Panc1 (cell line): ENCODE measurements around the gene TUBE1. TPM values are rescaled to one million over a fixed set of nuclear protein-coding genes. Genes with fewer than 3 reads are reported as not detected.

Experiments used
- ATAC-seq: fragments of 200-7000 bp; cut with Tn5 transposase; 2 replicates; pipeline ENCODE4 v1.9.1; 2020; ENCODE audit warnings: mild to moderate bottlenecking, moderate library complexity
- BruUV-seq: library from RNA; stranded (reverse); fragments of 400-500 nt; replicated peaks from 2 replicates; lab custom pipeline; 2021; lab: Mats Ljungman, UMichigan
- CTCF ChIA-PET: fragments of 300-600 bp; sonication (Branson Sonifier 250); formaldehyde crosslinking; loops from one replicate; lab custom pipeline; 2022; ENCODE audit warnings: antibody characterized with exemption; lab: Charles Lee
- POLR2A ChIA-PET: fragments of 300-600 bp; sonication (Branson Sonifier 250); formaldehyde crosslinking; loops from one replicate; lab custom pipeline; 2022; ENCODE audit warnings: antibody characterized with exemption; lab: Charles Lee
- DNase-seq: peaks from one replicate; pipeline ENCODE4 v3.0.0-alpha.2; 2010; ENCODE audit warnings: low read depth, low spot score
- H3K27ac ChIP-seq: 2 replicates; pipeline ENCODE4 v1.5.1; 2011; ENCODE audit warnings: mild to moderate bottlenecking, low read length, inconsistent platforms
- H3K27me3 ChIP-seq: fragments of 200-500 bp; sonication (Bioruptor generic); 2 replicates; pipeline ENCODE4 v1.6.0; 2014; ENCODE audit warnings: low read length, inconsistent platforms; ENCODE audit not compliant: control insufficient read depth, insufficient read depth
- H3K36me3 ChIP-seq: fragments of 200-500 bp; sonication (Bioruptor generic); 2 replicates; pipeline ENCODE4 v1.5.1; 2014; ENCODE audit warnings: inconsistent platforms, mild to moderate bottlenecking, low read length, moderate library complexity; ENCODE audit not compliant: control insufficient read depth, insufficient read depth
- H3K4me1 ChIP-seq: 2 replicates; pipeline ENCODE4 v1.5.1; 2011; ENCODE audit warnings: inconsistent platforms, mild to moderate bottlenecking, low read length, moderate library complexity; ENCODE audit not compliant: control insufficient read depth, insufficient read depth
- H3K4me3 ChIP-seq, 2 experiments: 2 replicates each; pipeline ENCODE4 v1.5.1; 2011 to 2012; ENCODE audit warnings: low read depth in 2 of 2, low read length in 2 of 2, mild to moderate bottlenecking in 2 of 2, inconsistent platforms in 1 of 2, moderate library complexity in 1 of 2
- H3K9me3 ChIP-seq: fragments of 200-500 bp; sonication (Bioruptor generic); 2 replicates; pipeline ENCODE4 v1.5.1; 2014; ENCODE audit warnings: low read depth, mild to moderate bottlenecking, inconsistent platforms, low read length, moderate library complexity; ENCODE audit not compliant: control insufficient read depth, insufficient read depth
- CTCF ChIP-seq: fragments of 450-650 bp; IDR thresholded peaks from 2 replicates; pipeline ENCODE4 v1.5.1; 2017; ENCODE audit warnings: mild to moderate bottlenecking
- POLR2AphosphoS5 ChIP-seq: IDR thresholded peaks from 2 replicates; pipeline ENCODE4 v1.6.1; 2012; ENCODE audit warnings: mild to moderate bottlenecking, low read depth, low read length, moderate library complexity
- REST ChIP-seq, 2 experiments: IDR thresholded peaks; 2 replicates each; pipeline ENCODE4 v1.6.1; 2011 to 2012; ENCODE audit warnings: low read depth in 2 of 2, control low read depth in 1 of 2, low read length in 1 of 2, mild to moderate bottlenecking in 1 of 2, moderate library complexity in 1 of 2; ENCODE audit not compliant: insufficient read depth in 1 of 2
- SIN3A ChIP-seq: IDR thresholded peaks from 2 replicates; pipeline ENCODE4 v1.6.1; 2012; ENCODE audit warnings: low read depth, mild to moderate bottlenecking, low read length, moderate library complexity, borderline replicate concordance; ENCODE audit not compliant: insufficient read depth
- TCF7L2 ChIP-seq: IDR thresholded peaks from 2 replicates; pipeline ENCODE4 v1.6.1; 2011; ENCODE audit warnings: mild to moderate bottlenecking, low read depth, low read length, inconsistent platforms
- in situ Hi-C: cut with HindIII; loops from 2 replicates; pipeline ENCODE4 v1.10.0; 2016; ENCODE audit warnings: low sequenced_read_pairs, low pct_unique_long_range_greater_than_20kb
- intact Hi-C: fragments of 100-400 bp; cut with micrococcal nuclease; formaldehyde crosslinking; loops from one replicate; pipeline ENCODE4 v1.10.0; 2022; ENCODE audit not compliant: unreplicated experiment
- total RNA-seq: library from RNA; stranded (reverse); gene quantifications from one replicate; pipeline ENCODE4 v1.2.1, GENCODE V29; 2021; ENCODE audit not compliant: unreplicated experiment

Gene TUBE1
- total RNA-seq, 1 experiment from 2014 or later, result 22.3 TPM

- no peaks in the 10 kb centered on the region for H3K9me3 ChIP-seq
- no peak overlapping the region for H3K4me3 ChIP-seq
- BruUV-seq, result no TSS peak
- intact Hi-C loops (no loop called here), in situ Hi-C loops (no loop called here)
- H3K36me3 ChIP-seq, result no peaks in the 10 kb centered on the region
- TF ChIP-seq POLR2AphosphoS5 (no peak), TCF7L2 (no peak), REST (IDR thresholded peaks at IDR 0.05; ENCODE audit: insufficient read depth in 1 of 2, low read depth in 2 of 2, low read length in 1 of 2) (no peak), CTCF (no peak), SIN3A (no peak)
- peaks cover 5% of the 10 kb centered on the region for H3K27me3 ChIP-seq
- POLR2A ChIA-PET, result interaction anchor here (0.7 kb wide), 1 partner anchor 23 kb away, joined by 3 read pairs; no protein-coding TSS in a partner anchor
- peak; percentile 88 for ATAC-seq
- CTCF ChIA-PET, result interaction anchor here (0.6 to 0.7 kb wide), 4 partner anchors 18 to 332 kb away, joined by 3 to 4 read pairs (median 3); no protein-coding TSS in a partner anchor
- DNase-seq, result no peak
- peaks cover 14% of the 10 kb centered on the region; the same call in 1 of the 2 replicates for H3K4me1 ChIP-seq
- H3K27ac ChIP-seq, result no peak overlapping the region
These were observed 49.5 kb downstream of the TUBE1 start for GRCh38 chr6:112037783-112038216.

- peaks cover 12% of the 10 kb centered on the region for H3K27me3 ChIP-seq
- H3K27ac ChIP-seq, result no peak overlapping the region
- H3K4me1 ChIP-seq, result peaks cover 14% of the 10 kb centered on the region; the same call in 1 of the 2 replicates
- intact Hi-C loops, result no loop called here
- no peaks in the 10 kb centered on the region for H3K36me3 ChIP-seq
- in situ Hi-C loops, result no loop called here
- DNase-seq (no peak), ATAC-seq (no peak)
- TF ChIP-seq TCF7L2 (no peak), SIN3A (no peak), POLR2AphosphoS5 (no peak), REST (IDR thresholded peaks at IDR 0.05; ENCODE audit: insufficient read depth in 1 of 2, low read depth in 2 of 2, low read length in 1 of 2) (no peak), CTCF (no peak)
- ChIA-PET POLR2A (no interaction called here), CTCF (no interaction called here)
- H3K4me3 ChIP-seq, result no peak overlapping the region
- H3K9me3 ChIP-seq, result no peaks in the 10 kb centered on the region
- BruUV-seq, result no TSS peak
These were observed 51.1 kb downstream of the TUBE1 start for GRCh38 chr6:112036088-112036637.
